DND-41 (cell line): Measurements from ENCODE around the gene MIEF2.
A peak's percentile ranks its signal among the peaks of the same experiment; 100 is the strongest.

Experiments used
- EZH2 ChIP-seq: IDR thresholded peaks from 3 replicates; pipeline ENCODE4 v1.6.1; 2012; ENCODE audit warnings: borderline replicate concordance, low read depth, mild to moderate bottlenecking, moderate library complexity, low read length, inconsistent platforms; ENCODE audit not compliant: severe bottlenecking
- TF ChIP-seq, protein P1 (sequence below): IDR thresholded peaks from 2 replicates; pipeline ENCODE4 v1.5.1; 2012; ENCODE audit warnings: borderline replicate concordance, low read length, moderate library complexity, mild to moderate bottlenecking; ENCODE audit not compliant: poor library complexity, severe bottlenecking; ENCODE audit errors: extremely low read depth

DNA sequence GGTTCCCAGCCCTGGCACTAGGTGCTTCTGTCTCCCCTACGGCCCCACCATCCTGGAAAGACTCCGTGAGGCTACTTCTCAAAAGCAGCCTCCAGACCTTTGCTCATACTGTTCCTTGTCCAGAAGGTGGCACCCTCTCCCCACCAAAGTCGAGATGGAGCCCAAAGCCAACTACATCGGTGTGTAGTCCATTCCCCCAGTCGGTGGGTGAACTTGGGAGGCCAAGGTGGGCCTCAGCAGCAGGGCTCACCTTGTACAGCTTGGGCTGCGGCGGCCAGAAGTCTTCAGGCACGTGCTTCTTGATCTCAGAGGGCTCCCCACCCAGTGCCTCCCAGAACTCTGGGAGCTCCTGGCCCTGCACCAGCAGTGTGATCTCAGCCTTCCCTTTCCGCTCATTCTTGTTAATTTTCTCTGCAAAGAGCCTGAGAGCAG is 12.1 kb upstream of the MIEF2 start:
- TF ChIP-seq, protein P1, sequence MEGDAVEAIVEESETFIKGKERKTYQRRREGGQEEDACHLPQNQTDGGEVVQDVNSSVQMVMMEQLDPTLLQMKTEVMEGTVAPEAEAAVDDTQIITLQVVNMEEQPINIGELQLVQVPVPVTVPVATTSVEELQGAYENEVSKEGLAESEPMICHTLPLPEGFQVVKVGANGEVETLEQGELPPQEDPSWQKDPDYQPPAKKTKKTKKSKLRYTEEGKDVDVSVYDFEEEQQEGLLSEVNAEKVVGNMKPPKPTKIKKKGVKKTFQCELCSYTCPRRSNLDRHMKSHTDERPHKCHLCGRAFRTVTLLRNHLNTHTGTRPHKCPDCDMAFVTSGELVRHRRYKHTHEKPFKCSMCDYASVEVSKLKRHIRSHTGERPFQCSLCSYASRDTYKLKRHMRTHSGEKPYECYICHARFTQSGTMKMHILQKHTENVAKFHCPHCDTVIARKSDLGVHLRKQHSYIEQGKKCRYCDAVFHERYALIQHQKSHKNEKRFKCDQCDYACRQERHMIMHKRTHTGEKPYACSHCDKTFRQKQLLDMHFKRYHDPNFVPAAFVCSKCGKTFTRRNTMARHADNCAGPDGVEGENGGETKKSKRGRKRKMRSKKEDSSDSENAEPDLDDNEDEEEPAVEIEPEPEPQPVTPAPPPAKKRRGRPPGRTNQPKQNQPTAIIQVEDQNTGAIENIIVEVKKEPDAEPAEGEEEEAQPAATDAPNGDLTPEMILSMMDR: peak; percentile 82
- no peak for TF ChIP-seq EZH2
